ENCODE results near the gene ARHGEF7.
A peak's percentile ranks its signal among the peaks of the same experiment; 100 is the strongest.

ARHGEF7 gene

GRCh38 chr13:111213964-111214726 is 99.0 kb downstream of the ARHGEF7 start:
- no peaks in the 10 kb centered on the region for H3K9me2 ChIP-seq (replicated peaks; ENCODE audit: low read depth, low read length)
- peaks cover 5% of the 10 kb centered on the region for H3K4me1 ChIP-seq (ENCODE audit: insufficient read depth, low read length, poor library complexity, severe bottlenecking)
- H3K27me3 ChIP-seq (ENCODE audit: insufficient read depth, low read length, poor library complexity, severe bottlenecking), result no peaks in the 10 kb centered on the region
- H3K4me2 ChIP-seq (ENCODE audit: low read depth, low read length, poor library complexity, severe bottlenecking), result no peak overlapping the region
- no peak overlapping the region for H3K4me3 ChIP-seq (ENCODE audit: low read length, poor library complexity, severe bottlenecking)
- peaks cover 84% of the 10 kb centered on the region for H4K20me1 ChIP-seq (ENCODE audit: insufficient read depth, low read length, poor library complexity, severe bottlenecking)
- no peaks in the 10 kb centered on the region for H3K9me3 ChIP-seq (ENCODE audit: insufficient read depth, low read depth, low read length)
- no peak overlapping the region for H2AFZ ChIP-seq (ENCODE audit: low read length)
- peaks cover 40% of the 10 kb centered on the region; the same call in 1 of the 2 replicates for H3K36me3 ChIP-seq (ENCODE audit: insufficient read depth, low read length)
- no peaks in the 10 kb centered on the region for H3F3A ChIP-seq (ENCODE audit: low read depth)
- no peak overlapping the region for H3K9ac ChIP-seq (ENCODE audit: low read depth, low read length, poor library complexity, severe bottlenecking)
- TF ChIP-seq CTCF (conservative IDR thresholded peaks at IDR 0.05; ENCODE audit: low read length) (no peak), EZH2phosphoT487 (IDR thresholded peaks at IDR 0.05; ENCODE audit: borderline replicate concordance) (no peak)
- H3K79me2 ChIP-seq (ENCODE audit: insufficient read depth, low read length), result peaks cover 99% of the 10 kb centered on the region

- Histone ChIP-seq H3K4me1 (ENCODE audit: insufficient read depth, low read length, poor library complexity, severe bottlenecking) (peaks cover 5% of the 10 kb centered on the region), H3K79me2 (ENCODE audit: insufficient read depth, low read length) (peaks cover 99% of the 10 kb centered on the region), H3K36me3 (ENCODE audit: insufficient read depth, low read length) (peaks cover 44% of the 10 kb centered on the region; the same call in 1 of the 2 replicates), H3K9me2 (replicated peaks; ENCODE audit: low read depth, low read length) (no peaks in the 10 kb centered on the region), H3K4me2 (ENCODE audit: low read depth, low read length, poor library complexity, severe bottlenecking) (peak overlapping the region; percentile 4), H4K20me1 (ENCODE audit: insufficient read depth, low read length, poor library complexity, severe bottlenecking) (peaks cover 81% of the 10 kb centered on the region), H2AFZ (ENCODE audit: low read length) (no peak overlapping the region), H3F3A (ENCODE audit: low read depth) (no peaks in the 10 kb centered on the region), H3K9ac (ENCODE audit: low read depth, low read length, poor library complexity, severe bottlenecking) (no peak overlapping the region), H3K9me3 (ENCODE audit: insufficient read depth, low read depth, low read length) (no peaks in the 10 kb centered on the region), H3K27me3 (ENCODE audit: insufficient read depth, low read length, poor library complexity, severe bottlenecking) (no peaks in the 10 kb centered on the region), H3K4me3 (ENCODE audit: low read length, poor library complexity, severe bottlenecking) (no peak overlapping the region)
- TF ChIP-seq CTCF (conservative IDR thresholded peaks at IDR 0.05; ENCODE audit: low read length), result no peak
- no peak for TF ChIP-seq EZH2phosphoT487 (IDR thresholded peaks at IDR 0.05; ENCODE audit: borderline replicate concordance)
These were observed 100.3 kb downstream of the ARHGEF7 start for GRCh38 chr13:111215081-111216047.

GRCh38 chr13:111216166-111216960 is 101.3 kb downstream of the ARHGEF7 start:
- H3K4me1 ChIP-seq (ENCODE audit: insufficient read depth, low read length, poor library complexity, severe bottlenecking), result peaks cover 5% of the 10 kb centered on the region
- H3K4me2 ChIP-seq (ENCODE audit: low read depth, low read length, poor library complexity, severe bottlenecking), result peak overlapping the region; percentile 4
- no peaks in the 10 kb centered on the region for H3K9me2 ChIP-seq (replicated peaks; ENCODE audit: low read depth, low read length)
- H3K36me3 ChIP-seq (ENCODE audit: insufficient read depth, low read length), result peaks cover 39% of the 10 kb centered on the region; the same call in 1 of the 2 replicates
- H4K20me1 ChIP-seq (ENCODE audit: insufficient read depth, low read length, poor library complexity, severe bottlenecking), result peaks cover 71% of the 10 kb centered on the region
- no peak for TF ChIP-seq EZH2phosphoT487 (IDR thresholded peaks at IDR 0.05; ENCODE audit: borderline replicate concordance)
- peak; percentile 71 for TF ChIP-seq CTCF (conservative IDR thresholded peaks at IDR 0.05; ENCODE audit: low read length)
- H3K79me2 ChIP-seq (ENCODE audit: insufficient read depth, low read length), result peaks cover 93% of the 10 kb centered on the region
- no peaks in the 10 kb centered on the region for H3F3A ChIP-seq (ENCODE audit: low read depth)
- no peak overlapping the region for H2AFZ ChIP-seq (ENCODE audit: low read length)
- H3K4me3 ChIP-seq (ENCODE audit: low read length, poor library complexity, severe bottlenecking), result no peak overlapping the region
- no peak overlapping the region for H3K9ac ChIP-seq (ENCODE audit: low read depth, low read length, poor library complexity, severe bottlenecking)
- H3K27me3 ChIP-seq (ENCODE audit: insufficient read depth, low read length, poor library complexity, severe bottlenecking), result no peaks in the 10 kb centered on the region
- H3K9me3 ChIP-seq (ENCODE audit: insufficient read depth, low read depth, low read length), result no peaks in the 10 kb centered on the region
